Hypothalamus (tissue), 51 donors: Measurements from ENCODE around the gene WNT9B.
"Not testable (repeated sequence)": the region's sequence is repeated elsewhere in the genome, so short reads cannot be mapped to it uniquely, and the experiment has no call there.

Experiments used
- DNase-seq, 51 donors: peaks; one replicate each; lab custom pipeline; 2025; lab: John Stamatoyannopoulos, UW

WNT9B gene

DNA sequence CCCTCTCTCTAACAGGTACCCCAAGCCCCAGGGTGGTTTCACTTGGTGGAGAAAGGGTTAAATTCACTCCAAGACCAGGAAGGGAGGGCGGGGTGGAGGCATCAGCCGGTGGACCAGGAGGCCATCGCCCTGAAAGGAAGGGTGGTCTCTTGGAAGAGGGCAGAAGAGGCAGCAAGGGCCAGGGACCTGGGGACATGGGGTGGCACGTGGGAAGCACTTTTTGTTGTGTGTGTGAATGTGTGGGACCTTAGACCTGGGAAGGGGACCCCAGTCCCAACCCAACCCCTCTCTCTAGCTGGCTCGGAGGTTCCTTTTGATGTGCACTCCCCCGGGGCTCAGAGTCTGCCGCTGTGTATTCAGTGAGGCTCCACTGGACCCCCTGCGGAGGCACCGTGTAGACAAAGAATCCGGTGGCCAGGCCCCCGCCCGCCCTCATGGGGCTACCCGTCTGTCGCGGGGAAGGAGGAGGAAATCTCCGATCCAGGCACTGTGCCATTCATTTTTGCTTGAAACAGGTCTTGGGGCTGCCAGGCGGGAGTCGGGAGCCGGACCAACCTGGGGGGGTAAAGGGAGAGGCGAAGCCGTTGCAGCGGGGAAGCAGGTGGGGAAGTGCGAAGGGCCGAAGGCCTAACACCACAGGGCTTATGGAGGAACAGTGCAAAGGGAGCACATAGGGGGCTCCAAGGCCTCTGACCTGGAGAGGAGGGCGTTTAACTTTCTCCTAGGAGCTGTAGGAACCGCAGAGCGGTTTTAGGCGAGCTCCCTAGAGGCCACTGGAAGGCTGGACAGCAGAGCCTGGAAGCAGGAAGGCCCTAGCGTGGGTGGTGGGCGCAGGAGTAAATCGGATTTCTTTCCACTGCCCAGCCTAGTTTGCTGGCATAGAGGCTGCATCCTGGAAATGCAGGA, 29.6 kb upstream of the WNT9B start:
- no peak for DNase-seq

DNA sequence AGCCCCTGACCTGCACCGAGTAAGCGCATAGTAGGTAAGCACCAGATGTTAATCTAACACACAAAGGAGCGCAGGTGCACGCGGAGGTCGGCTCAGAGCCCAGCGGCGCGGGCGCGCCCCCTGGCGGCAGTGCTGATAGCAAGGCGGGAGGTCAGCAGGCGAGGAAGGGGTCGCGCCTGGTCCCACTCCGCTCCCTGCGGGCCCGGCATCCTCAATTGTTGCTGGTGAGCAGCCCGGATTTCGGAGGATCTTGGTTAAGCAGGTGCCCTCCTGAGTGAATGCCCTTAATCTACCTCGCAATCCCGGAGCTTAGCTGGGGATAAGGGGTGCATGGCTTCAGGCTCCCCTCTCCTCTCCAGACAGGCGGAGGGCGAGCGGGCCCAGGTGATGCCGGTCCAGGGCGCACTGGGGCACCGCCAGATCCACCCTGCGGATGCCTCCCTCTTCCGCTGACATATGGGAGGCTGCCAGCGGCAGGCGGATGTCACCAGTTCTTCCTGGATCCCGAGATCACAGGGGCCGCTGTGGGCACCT, 28.9 kb upstream of the WNT9B start:
- DNase-seq: no peak

DNA sequence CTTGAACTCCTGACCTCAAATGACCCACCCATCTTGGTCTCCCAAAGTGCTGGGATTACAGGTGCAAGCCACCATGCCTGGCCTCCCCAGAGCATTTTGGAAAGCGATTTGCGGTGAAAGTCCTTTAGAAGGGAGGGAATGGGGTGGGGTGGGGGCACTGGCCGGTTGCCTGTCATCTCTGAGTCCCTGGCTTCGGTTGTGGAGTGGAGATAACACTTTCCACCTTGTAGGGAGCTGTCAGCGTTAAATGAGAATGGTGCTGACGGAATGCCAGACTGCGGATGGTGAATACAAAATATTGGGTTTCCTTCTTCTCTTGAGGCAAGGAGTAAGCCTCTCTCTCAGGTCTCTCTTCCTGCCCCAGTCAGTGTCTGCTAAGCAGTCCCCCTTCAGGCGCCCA, 27.7 kb upstream of the WNT9B start:
- DNase-seq: no peak

DNA sequence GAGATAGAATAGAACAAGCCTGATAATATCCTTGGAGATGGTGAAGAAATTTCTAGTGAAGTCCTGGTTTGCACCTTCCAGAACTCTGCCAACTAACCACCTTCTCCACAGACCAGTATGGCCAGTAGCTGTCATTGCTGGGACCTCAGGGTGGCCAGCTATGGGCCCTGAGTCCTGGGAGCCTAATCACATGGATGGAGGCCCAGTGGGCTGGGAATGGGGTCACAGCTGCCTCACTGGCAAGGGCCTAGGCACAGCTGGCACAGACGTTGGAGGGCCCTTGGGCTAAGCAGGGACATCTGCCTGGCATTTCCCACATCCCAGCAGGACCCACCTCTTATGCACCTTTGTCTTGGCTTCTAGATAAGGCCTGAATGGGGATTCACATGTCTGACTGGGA, 25.3 kb upstream of the WNT9B start:
- DNase-seq: no peak

DNA sequence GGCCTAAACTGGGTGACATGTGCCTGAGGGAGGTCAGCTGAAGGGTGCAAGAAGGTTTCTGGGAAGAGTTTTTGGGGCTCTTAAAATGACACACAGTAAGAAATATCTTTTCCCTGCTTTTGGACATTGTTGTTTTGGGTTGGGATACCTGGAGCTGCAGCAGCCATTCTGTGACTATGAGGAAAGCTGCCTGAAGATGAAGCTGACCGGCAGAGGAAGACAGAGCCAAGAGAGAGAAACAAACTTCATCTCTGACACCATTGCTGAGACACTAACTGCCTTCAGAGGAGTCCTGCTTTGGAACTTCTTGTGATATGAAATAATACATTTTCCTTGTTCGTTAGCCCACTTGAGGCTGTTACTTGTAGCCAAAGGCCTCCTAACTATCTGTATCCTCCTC, 24.1 kb upstream of the WNT9B start:
- no peak for DNase-seq

DNA sequence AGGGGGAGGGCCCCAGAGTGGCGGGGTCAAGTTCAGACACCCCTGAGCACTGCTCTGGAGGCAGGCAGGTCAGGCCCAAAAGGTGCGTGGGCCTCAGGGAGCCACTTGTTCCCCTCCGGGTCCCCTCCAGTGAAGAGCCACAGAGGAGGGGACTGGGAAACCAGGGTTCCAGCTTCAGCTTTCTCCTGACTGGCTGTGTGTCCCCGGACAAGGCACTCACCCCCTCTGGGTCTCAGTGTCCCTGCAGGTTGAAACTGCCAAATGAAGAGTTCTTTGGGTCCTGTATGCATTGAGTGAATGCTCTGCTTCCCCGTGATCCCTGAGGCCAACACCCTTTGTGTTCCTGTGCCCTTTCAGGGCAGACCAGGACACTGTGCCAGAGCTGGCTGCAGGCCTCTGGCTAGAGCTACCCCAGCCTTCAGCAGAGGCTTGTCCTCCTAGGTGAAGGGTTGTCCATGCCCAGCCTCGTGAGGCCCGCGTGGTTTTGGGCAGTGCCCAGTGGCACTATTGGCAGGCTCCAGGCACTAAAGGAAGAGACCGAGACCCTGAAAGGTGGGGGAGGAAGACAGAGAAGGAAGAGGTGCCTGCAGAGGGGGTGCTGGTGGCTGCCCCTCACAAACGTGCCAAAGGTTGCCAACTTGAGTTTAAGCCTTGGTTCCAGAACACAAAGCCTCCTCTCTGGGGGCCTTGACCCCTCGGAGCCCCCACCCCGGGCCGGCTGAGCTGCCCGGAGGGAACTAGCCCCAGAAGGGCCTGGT, 19.6 kb upstream of the WNT9B start:
- peak in 40 of 51 donors; percentile 9 to 81 (median 40) for DNase-seq

DNA sequence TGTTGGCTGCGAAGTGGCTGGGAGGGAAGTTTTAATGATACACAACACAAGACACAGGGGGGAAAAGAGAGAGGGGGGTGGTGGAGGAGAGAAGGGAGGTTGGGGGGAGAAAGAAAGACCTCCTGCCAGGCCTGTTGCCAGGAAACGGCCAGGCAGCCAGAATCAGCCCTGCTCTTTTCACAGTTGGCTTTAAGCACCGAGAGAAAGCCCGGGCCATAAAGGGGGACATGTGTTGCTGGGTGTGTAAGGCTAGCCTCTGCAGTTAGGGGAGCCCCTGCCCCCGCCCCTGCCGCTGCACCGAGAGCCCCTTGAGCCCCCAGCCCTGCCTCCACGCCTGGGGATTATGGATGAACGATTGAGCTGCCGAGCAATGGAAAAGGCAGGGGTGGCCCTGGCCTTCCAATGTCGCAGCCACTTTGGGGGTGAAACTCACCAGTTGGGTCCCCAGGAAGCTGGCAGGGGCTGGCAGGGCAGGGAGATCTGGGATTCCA, 19.0 kb upstream of the WNT9B start:
- DNase-seq: peak in 23 of 51 donors; percentile 4 to 81 (median 40)

DNA sequence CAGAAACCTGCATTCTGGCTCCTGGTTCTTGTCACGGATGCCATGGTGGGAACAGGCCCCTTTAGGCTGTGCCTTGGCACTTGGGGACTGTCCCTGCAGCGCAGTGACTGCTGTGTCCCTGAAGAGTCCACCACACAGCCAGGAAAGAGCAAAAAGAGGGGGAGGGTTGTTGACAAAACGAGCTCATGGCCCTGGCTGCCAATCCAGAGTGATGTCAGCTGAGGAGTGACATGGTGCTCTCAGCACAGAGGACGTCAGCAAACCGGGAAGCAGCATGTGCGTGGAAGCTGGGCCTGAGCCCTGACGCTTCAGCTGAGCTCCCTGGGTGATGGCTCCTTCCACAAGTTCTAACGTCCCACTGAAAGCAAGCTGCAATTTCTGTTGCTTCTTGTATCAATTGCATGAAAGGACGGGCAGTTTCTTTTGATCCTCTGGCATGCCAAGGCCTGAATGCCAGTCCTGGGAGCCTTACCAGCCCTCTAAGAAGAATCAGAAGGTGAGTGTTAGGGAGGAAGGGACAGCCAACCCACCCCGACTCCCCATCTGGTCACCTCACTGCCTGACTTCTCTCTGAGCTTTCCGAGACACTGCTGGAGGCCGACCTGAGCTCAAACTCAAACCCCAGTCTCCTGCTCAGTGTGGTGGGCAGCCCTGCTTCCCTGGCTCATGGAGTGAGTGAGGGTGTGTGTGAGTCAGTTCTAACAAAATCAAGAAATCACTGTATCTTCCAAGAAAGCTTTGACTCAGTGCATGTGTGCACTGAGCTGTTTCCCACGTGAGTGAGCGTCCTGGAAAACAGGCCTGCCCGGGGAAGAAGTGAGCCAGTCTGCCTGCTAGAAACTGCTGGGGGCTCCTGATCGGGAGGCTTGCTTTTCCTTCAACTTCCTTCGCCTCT, 18.2 kb upstream of the WNT9B start:
- DNase-seq: peak in 40 of 51 donors; percentile 10 to 88 (median 54)

DNA sequence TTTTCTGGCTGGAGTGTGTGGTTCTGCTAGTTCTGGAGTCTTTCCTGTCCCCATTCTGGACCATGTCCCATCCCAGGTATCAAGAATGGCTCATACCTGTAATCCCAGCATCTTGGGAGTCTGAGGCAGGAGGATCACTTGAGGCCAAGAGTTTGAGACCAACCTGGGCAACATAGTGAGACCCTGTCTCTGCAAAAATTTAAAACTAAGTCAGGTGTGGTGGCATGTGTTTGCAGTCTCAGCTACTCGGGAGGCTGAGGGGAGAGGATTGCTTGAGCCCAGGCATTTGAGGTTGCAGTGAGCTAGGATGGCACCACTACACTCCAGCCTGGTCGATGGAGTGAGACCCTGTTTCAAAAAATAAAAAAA, 17.6 kb upstream of the WNT9B start:
- no peak for DNase-seq

DNA sequence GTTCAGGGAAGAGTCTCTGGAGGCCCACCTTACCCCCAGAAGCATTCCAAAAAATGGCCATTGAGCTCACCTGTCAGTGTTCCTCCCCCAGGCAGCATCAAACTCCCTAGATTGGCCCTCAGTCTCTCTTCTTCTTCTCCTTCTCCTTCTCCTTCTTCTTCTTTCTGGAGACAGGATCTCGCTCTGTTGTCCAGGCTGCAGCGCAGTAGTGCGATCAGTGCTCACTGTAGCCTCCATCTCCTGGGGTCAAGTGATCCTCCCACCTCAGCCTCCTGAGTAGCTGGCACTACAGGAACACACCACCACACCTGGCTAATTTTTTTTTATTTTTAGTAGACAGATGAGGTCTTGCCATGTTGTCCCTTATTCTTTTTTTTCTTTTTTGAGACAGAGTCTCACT, 16.5 kb upstream of the WNT9B start:
- DNase-seq: no peak

DNA sequence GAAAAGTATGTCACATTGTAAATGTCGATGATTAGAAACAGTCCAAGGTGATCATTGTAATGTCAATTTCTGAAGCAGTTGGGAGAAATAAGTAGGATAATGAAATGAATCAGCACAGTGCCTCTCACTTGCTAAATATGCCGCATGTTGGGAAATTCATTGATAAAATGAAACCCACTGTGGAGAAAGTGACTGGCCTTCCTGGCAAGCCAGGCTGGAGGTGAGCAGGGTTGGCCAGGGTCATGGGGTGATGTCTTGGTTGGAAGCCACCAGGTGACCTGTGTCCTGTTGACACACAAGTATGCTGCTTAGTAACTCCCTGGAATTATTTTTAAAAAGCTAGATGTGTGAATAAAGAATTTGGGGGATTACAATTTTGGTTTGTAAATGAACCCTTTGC, 14.9 kb upstream of the WNT9B start:
- DNase-seq: no peak

DNA sequence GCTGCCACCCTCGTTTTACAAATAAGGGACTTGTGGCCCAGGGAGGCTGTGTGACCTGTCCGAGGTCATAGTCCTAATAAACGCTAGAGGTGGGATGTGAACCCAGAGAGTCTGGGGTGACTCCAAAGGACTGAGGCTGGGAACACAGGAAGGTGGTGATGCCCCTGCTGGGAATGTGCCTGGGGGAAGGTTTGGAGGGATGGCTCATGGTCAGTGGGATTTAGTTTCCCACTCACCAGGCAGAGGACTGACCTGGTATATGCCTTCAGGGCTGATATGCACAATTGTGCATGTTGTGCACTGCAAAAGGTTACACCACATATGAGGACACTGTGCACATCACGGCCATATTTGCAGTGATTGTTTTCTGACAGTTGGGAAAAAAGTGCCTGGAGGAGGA, 13.9 kb upstream of the WNT9B start:
- DNase-seq: no peak

DNA sequence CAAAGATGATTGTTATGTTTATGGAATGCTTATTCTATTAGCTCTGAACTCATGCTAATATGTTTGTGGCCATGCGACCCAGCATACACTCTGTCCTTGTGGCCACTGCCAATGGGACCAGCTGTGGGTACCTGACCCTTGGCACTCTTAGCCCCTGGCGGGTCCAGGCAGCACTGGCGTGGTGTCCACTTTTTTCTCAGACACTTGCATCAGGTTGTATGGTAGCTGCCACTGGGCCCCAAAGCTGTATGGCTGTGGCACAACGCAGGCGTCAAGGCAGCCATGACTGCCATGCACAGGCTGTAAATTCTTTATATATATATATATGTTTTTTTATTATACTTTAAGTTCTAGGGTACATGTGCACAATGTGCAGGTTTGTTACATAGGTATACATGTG, 12.2 kb upstream of the WNT9B start:
- DNase-seq: no peak

DNA sequence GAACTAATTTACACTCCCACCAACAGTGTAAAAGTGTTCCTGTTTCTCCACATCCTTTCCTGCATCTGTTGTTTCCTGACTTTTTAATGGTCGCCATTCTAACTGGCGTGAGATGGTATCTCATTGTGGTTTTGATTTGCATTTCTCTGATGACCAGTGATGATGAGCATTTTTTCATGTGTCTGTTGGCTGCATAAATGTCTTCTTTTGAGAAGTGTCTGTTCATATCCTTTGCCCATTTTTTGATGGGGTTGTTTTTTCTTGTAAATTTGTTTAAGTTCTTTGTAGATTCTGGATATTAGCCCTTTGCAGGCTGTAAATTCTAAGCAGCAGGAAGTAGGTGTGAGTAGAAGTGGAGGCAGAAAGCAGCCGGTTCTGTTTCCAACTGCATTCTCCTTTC, 10.8 kb upstream of the WNT9B start:
- not testable (repeated sequence) for DNase-seq

DNA sequence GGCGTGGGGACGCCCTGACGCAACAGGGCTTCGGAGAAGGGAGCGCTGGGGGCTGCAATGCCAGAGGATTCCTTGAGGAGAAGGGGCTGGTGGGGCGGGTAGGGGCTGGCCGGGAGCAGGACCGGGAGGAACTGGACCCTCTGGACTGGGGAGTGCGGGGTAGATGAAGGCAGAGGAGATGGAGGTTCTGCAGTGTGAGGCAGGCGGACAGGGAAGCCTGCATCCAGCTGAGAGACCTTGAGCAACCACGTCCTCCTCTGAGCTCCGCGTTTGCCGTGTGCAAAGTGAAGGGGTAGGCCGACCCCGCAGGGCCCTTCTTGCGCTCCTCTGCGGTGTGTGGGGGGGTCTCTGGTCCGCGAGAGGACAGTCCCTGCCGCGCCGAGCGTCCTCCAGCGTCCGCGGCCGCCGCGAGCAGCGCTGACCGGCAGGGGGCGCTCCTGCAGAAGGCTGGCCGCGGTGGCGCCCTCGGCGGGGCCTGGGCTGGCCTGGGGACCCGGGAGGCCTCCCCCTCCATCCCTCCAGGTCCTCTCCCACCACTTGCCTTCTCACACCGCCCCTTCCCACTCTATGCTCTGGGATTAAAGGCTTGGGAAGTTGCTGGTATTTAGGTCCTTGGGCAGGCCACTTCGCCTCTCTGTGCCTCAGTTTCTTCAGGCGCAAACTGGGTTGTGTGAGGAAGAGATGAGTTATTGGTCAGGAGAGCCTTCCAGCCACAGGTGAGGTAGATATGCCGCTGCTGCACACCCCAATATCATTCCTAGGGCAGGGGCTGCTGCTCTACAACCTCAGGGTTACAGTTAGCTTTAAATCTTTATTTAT, 9.6 kb upstream of the WNT9B start:
- DNase-seq: peak in 3 of 51 donors; percentile 17 to 47 (median 29)

DNA sequence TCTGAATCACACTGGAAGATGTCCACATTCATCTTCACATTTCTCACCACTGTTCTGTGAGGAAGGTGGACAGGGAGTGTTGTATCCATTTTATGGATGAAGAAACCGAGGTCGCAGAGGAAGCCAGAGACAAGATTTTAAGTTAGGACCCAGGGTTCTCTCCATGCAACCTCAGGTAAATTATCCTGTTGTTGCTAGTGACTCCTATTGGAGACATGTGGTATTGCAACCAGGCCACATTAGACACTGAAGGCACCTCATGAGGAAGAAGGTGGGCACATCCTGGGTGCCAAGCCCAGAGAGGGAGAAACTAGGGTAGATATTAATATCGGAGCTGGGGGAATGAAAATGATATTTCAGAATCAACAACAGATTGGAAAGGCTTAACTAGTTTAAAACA, 8.5 kb upstream of the WNT9B start:
- DNase-seq: no peak

DNA sequence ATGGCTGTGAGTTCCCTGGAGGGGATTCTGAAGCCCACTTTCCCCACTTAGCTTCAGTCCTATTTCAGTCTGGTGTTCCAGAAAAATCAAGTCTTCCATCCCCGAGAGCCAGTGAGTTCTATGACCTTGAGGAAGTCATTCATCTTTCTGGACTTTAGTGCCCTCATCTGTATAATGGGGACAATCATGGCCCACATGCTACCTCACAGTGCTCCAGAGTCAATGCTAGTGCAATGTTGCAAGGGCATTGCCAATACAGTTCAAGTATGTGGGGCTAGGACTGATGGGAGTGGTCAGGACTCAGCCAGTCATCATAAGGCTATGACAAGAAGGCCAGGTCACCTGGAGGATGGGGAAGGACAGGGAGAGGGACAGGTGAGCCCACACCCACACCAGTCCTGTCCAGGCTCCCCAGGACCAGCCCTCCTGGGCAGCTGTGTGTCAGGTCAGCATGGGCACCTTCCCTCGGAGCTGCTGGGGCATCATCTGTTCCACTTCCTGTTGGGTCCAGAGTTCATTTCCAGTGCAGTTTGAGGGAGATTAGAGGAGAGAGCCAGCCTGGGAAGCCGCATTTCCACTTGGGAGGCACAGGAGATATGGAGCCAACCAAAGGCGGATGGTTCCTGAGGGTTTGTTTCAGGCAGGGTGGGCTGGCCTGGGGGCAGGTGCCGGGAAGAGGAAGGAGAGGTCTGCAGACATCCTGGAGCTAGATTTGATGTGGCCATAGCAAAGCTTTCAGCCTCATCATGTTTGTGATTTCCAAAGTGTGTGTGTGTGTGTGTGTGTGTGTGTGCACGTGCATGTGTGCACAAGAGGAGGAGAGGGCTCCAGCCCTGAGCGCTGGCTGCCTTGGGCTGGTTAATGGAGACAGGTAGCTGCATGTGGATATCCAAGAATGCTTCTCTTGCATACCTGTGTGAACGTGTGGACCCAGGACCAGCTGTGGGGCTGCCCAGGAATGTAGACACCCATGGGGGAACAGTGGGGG, 3.9 kb upstream of the WNT9B start:
- no peak for DNase-seq

DNA sequence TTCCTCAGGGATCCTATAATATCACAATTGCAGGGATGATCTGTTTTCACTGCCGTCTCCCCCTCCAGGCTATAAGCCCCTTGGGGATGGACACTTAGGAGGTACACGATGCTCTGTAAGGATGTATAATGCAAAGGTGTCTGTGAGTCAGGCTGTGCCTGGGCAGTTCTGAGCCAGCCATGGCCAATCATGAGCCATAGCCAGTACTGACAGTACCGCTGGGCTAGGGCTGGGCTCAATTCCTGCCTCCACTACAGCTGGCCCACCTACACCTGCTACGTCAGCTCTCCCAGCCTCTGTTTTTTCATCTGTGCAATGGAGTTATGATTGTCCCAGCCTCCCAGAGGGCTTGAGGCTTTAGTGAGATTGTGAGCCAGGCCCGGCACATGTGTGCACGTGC, 2.8 kb upstream of the WNT9B start:
- DNase-seq: peak in 1 of 51 donors; percentile 6

DNA sequence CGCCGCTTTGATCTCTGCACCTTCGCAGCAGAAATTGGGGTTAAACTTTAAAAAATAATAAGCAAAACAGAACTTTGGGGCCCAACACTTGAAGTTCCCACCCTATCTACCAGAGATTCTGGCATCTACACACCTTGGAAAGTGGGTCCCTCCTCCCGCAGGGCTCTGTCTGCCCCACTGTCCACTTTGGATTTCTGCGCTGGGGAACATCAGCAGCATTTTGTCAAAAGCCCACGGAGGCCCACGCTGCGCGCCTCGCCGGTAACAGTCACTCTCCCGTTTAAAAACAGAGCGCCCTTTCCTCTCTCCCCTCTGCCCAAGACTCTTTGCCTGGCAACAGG, 725 bp upstream of the WNT9B start:
- no peak for DNase-seq
